ENCODE data around the gene PER3.
"Not testable (repeated sequence)": the region's sequence is repeated elsewhere in the genome, so short reads cannot be mapped to it uniquely, and the experiment has no call there.

The PER3 gene

GRCh38 chr1:7781501-7781900, 2.6 kb upstream of the PER3 start:
- DNase-seq = no peak

GRCh38 chr1:7781923-7782495, 2.1 kb upstream of the PER3 start:
- DNase-seq = no peak

GRCh38 chr1:7783178-7783711, 846 bp upstream of the PER3 start:
- DNase-seq = peak; percentile 15

- no peak for DNase-seq
Observed at GRCh38 chr1:7784492-7785071, 491 bp downstream of the PER3 start.

GRCh38 chr1:7785108-7785507, 1.0 kb downstream of the PER3 start:
- no peak for DNase-seq

GRCh38 chr1:7786795-7787194, 2.7 kb downstream of the PER3 start:
- no peak for DNase-seq

GRCh38 chr1:7789828-7790227, 5.7 kb downstream of the PER3 start:
- DNase-seq = no peak

- DNase-seq = not testable (repeated sequence)
Observed at GRCh38 chr1:7791027-7791426, 6.9 kb downstream of the PER3 start.

- no peak for DNase-seq
Observed at GRCh38 chr1:7795406-7795805, 11.3 kb downstream of the PER3 start.

GRCh38 chr1:7805460-7805859, 21.4 kb downstream of the PER3 start:
- no peak for DNase-seq

- DNase-seq = no peak
Observed at GRCh38 chr1:7808253-7808844, 24.3 kb downstream of the PER3 start.

GRCh38 chr1:7809742-7810141, 25.7 kb downstream of the PER3 start:
- no peak for DNase-seq

GRCh38 chr1:7810395-7810794, 26.3 kb downstream of the PER3 start:
- no peak for DNase-seq

GRCh38 chr1:7811476-7811875, 27.4 kb downstream of the PER3 start:
- no peak for DNase-seq

GRCh38 chr1:7813677-7814373, 29.7 kb downstream of the PER3 start:
- DNase-seq = no peak

- no peak for DNase-seq
Observed at GRCh38 chr1:7821282-7821681, 37.2 kb downstream of the PER3 start.

GRCh38 chr1:7824701-7825100, 40.6 kb downstream of the PER3 start:
- DNase-seq = no peak

- no peak for DNase-seq
Observed at GRCh38 chr1:7826363-7826762, 42.3 kb downstream of the PER3 start.

GRCh38 chr1:7827126-7827955, 43.2 kb downstream of the PER3 start:
- no peak for DNase-seq

- no peak for DNase-seq
Observed at GRCh38 chr1:7831458-7831857, 47.4 kb downstream of the PER3 start.

GRCh38 chr1:7833035-7833434, 48.9 kb downstream of the PER3 start:
- DNase-seq = no peak

GRCh38 chr1:7838714-7839113, 54.6 kb downstream of the PER3 start:
- no peak for DNase-seq

- no peak for DNase-seq
Observed at GRCh38 chr1:7839526-7839925, 55.4 kb downstream of the PER3 start.
